Osteoblast (primary cell): Measurements from ENCODE around the gene TMTC2. TPM values are rescaled to one million over a fixed set of nuclear protein-coding genes. Genes with fewer than 3 reads are reported as not detected.

Experiments used
- DNase-seq: peaks from one replicate; pipeline ENCODE4 v3.0.0; 2011; ENCODE audit warnings: low spot score, mixed read lengths; ENCODE audit not compliant: insufficient read length; ENCODE audit errors: missing footprints
- H2AFZ ChIP-seq: 2 replicates; pipeline ENCODE4 v1.6.0; 2011; ENCODE audit warnings: mild to moderate bottlenecking, low read length
- H3K27ac ChIP-seq: 2 replicates; pipeline ENCODE4 v1.5.1; 2011; ENCODE audit warnings: mild to moderate bottlenecking, low read depth, low read length, moderate library complexity
- H3K27me3 ChIP-seq: 2 replicates; pipeline ENCODE4 v1.6.0; 2012; ENCODE audit warnings: mild to moderate bottlenecking, control low read depth, inconsistent platforms, low read length, moderate library complexity; ENCODE audit not compliant: insufficient read depth
- H3K36me3 ChIP-seq: 2 replicates; pipeline ENCODE4 v1.5.1; 2011; ENCODE audit warnings: mild to moderate bottlenecking, low read length, control low read depth, moderate library complexity; ENCODE audit not compliant: insufficient read depth
- H3K4me1 ChIP-seq: 2 replicates; pipeline ENCODE4 v1.5.1; 2011; ENCODE audit warnings: mild to moderate bottlenecking, low read length, control low read depth, moderate library complexity; ENCODE audit not compliant: insufficient read depth
- H3K4me2 ChIP-seq: 2 replicates; pipeline ENCODE4 v1.6.0; 2011; ENCODE audit warnings: mild to moderate bottlenecking, low read length; ENCODE audit not compliant: insufficient read depth
- H3K4me3 ChIP-seq: fragments of 200-600 bp; sonication (generic); 3 replicates; pipeline ENCODE4 v1.5.1; 2012; ENCODE audit warnings: mild to moderate bottlenecking, low read length, inconsistent platforms; ENCODE audit not compliant: insufficient read depth
- H3K79me2 ChIP-seq: 2 replicates; pipeline ENCODE4 v1.6.0; 2012; ENCODE audit warnings: mild to moderate bottlenecking, low read length, control low read depth, inconsistent platforms; ENCODE audit not compliant: insufficient read depth
- H3K9me3 ChIP-seq: 2 replicates; pipeline ENCODE4 v1.5.1; 2011; ENCODE audit warnings: low read depth, low read length, control low read depth
- H4K20me1 ChIP-seq: 2 replicates; pipeline ENCODE4 v1.6.0; 2012; ENCODE audit warnings: mild to moderate bottlenecking, low read length, control low read depth; ENCODE audit not compliant: insufficient read depth
- CTCF ChIP-seq: IDR thresholded peaks from 2 replicates; pipeline ENCODE4 v1.5.1; 2011; ENCODE audit warnings: mild to moderate bottlenecking, low read depth, low read length, moderate library complexity; ENCODE audit errors: extremely low read depth
- total RNA-seq: library from RNA; depleted of rRNA; stranded (reverse); fragments of >200 nt; gene quantifications from 2 replicates; pipeline ENCODE4 v1.2.3, GENCODE V29; 2012

TMTC2 gene
- total RNA-seq, 1 donor = 2.5 TPM

DNA sequence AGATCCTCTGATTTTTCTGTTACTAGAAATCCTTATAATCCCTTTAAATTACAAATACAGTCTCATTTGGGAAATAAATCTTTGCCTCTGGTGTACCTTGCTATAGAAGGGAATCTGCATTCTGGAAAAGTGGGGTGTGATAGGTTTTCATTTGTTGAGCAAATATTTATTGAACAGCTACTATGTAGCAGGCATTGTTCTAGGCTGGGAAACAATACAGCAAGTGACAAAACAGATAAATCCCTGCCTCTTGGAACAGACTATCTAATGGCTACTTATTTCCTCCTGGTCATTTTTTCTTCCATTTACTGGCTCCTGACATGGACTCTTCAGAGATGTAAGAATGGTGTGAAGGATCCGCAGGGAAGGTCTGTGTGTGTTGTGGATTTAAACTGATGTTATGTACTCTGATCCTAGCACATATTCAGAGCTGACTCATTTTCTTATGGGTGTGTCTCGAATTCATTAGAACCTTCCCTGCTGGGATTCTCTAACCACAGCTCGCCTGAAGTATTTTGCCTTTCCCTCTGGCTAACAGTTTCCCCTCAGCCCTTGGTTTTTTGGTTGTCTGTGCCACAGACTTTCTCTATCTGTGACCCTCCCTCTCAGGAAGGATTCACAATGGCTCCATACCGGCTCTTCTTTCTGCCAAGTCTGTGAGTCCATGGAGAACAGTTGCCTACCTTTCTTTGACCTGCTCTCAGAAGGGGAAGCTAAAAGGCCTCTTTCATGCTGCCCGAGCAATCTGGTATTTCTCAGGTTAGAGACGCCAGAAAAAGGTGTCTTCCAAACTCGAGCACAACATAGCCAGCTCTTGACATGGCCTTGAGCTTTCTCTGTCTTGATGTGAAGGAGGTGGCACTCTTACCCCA, 53.7 kb downstream of the TMTC2 start:
- Histone ChIP-seq H3K36me3 (no peaks in the 10 kb centered on the region), H4K20me1 (no peaks in the 10 kb centered on the region), H3K4me1 (no peaks in the 10 kb centered on the region), H3K27ac (no peak overlapping the region), H3K79me2 (no peaks in the 10 kb centered on the region), H3K4me3 (no peak overlapping the region), H3K9me3 (no peaks in the 10 kb centered on the region), H3K4me2 (no peak overlapping the region), H2AFZ (peak overlapping the region; percentile 39), H3K27me3 (no peaks in the 10 kb centered on the region)
- no peak for DNase-seq
- no peak for TF ChIP-seq CTCF

- Histone ChIP-seq H3K36me3 (no peaks in the 10 kb centered on the region), H3K4me2 (no peak overlapping the region), H3K4me3 (no peak overlapping the region), H3K4me1 (no peaks in the 10 kb centered on the region), H3K27me3 (no peaks in the 10 kb centered on the region), H4K20me1 (no peaks in the 10 kb centered on the region), H3K9me3 (no peaks in the 10 kb centered on the region), H3K79me2 (no peaks in the 10 kb centered on the region), H2AFZ (no peak overlapping the region), H3K27ac (no peak overlapping the region)
- DNase-seq = no peak
- no peak for TF ChIP-seq CTCF
Observed at GRCh38 chr12:82745063-82745674, 58.5 kb downstream of the TMTC2 start.

DNA sequence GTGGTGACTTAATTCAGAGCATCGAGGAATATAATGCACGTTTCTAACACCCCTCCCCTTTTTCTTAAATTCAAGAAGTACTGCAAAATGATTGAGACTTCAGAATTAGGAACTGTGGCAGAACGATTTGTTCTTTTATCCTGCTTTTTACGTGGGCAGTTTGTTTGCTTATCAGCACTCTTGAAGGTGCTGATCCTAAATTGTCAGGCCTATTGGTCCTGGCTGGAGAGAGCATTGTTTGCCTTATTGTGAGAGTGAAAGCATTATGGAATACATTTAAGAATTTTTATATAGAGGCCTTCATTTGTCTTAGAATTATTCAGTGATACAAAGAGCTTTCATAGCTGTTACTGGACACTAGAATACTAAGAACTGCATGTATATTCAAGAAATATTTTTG, 59.1 kb downstream of the TMTC2 start:
- Histone ChIP-seq H3K36me3 (no peaks in the 10 kb centered on the region), H3K9me3 (no peaks in the 10 kb centered on the region), H3K27me3 (no peaks in the 10 kb centered on the region), H3K4me1 (no peaks in the 10 kb centered on the region), H3K27ac (no peak overlapping the region), H3K4me2 (no peak overlapping the region), H3K79me2 (no peaks in the 10 kb centered on the region), H3K4me3 (no peak overlapping the region), H2AFZ (no peak overlapping the region), H4K20me1 (no peaks in the 10 kb centered on the region)
- DNase-seq = no peak
- TF ChIP-seq CTCF = no peak

- H3K4me2 ChIP-seq = no peak overlapping the region
- H3K27ac ChIP-seq = no peak overlapping the region
- H3K9me3 ChIP-seq = no peaks in the 10 kb centered on the region
- no peaks in the 10 kb centered on the region for H3K4me1 ChIP-seq
- no peak for TF ChIP-seq CTCF
- H4K20me1 ChIP-seq = no peaks in the 10 kb centered on the region
- H3K4me3 ChIP-seq = no peak overlapping the region
- no peaks in the 10 kb centered on the region for H3K36me3 ChIP-seq
- no peaks in the 10 kb centered on the region for H3K27me3 ChIP-seq
- no peak for DNase-seq
- no peaks in the 10 kb centered on the region for H3K79me2 ChIP-seq
- H2AFZ ChIP-seq = no peak overlapping the region
Observed at GRCh38 chr12:82746668-82747067, 60.0 kb downstream of the TMTC2 start.
